NCI-H69 (cell line): ENCODE measurements around the gene TMEM202.
"Not testable (repeated sequence)": the region's sequence is repeated elsewhere in the genome, so short reads cannot be mapped to it uniquely, and the experiment has no call there.

Experiments
- DNase-seq: peaks from one replicate; lab custom pipeline; 2025; lab: John Stamatoyannopoulos, UW

The TMEM202 gene

GRCh38 chr15:72397796-72398588, at the start of gene TMEM202:
Gene TMEM202, plus strand, starts transcription at chr15:72398305. Its CDS starts 22 bp downstream, at chr15:72398327.
- no peak for DNase-seq

GRCh38 chr15:72353266-72353665, 44.8 kb upstream of the TMEM202 start:
- DNase-seq, result no peak

GRCh38 chr15:72354496-72354895, 43.6 kb upstream of the TMEM202 start:
- DNase-seq, result no peak

GRCh38 chr15:72358121-72358520, 40.0 kb upstream of the TMEM202 start:
- DNase-seq, result no peak

GRCh38 chr15:72358650-72359171, 39.4 kb upstream of the TMEM202 start:
- no peak for DNase-seq

- DNase-seq, result no peak
Observed at GRCh38 chr15:72361176-72361575, 36.9 kb upstream of the TMEM202 start.

- no peak for DNase-seq
Observed at GRCh38 chr15:72365844-72366243, 32.3 kb upstream of the TMEM202 start.

- no peak for DNase-seq
Observed at GRCh38 chr15:72368325-72368724, 29.8 kb upstream of the TMEM202 start.

GRCh38 chr15:72368899-72369298, 29.2 kb upstream of the TMEM202 start:
- DNase-seq, result no peak

- no peak for DNase-seq
Observed at GRCh38 chr15:72369964-72370363, 28.1 kb upstream of the TMEM202 start.

GRCh38 chr15:72372361-72372760, 25.7 kb upstream of the TMEM202 start:
- DNase-seq, result no peak

GRCh38 chr15:72375501-72375845, 22.6 kb upstream of the TMEM202 start:
- no peak for DNase-seq

GRCh38 chr15:72375846-72376581, 22.1 kb upstream of the TMEM202 start, which contains the start of gene HEXA:
Gene HEXA, minus strand, starts transcription at chr15:72376014. Its CDS starts 42 bp downstream, at chr15:72375972.
- peak; percentile 95 for DNase-seq

GRCh38 chr15:72377331-72377730, 20.8 kb upstream of the TMEM202 start:
- DNase-seq, result no peak

GRCh38 chr15:72379106-72379505, 19.0 kb upstream of the TMEM202 start:
- DNase-seq, result not testable (repeated sequence)

- DNase-seq, result no peak
Observed at GRCh38 chr15:72379856-72380430, 18.2 kb upstream of the TMEM202 start.

GRCh38 chr15:72380743-72381142, 17.4 kb upstream of the TMEM202 start:
- DNase-seq, result no peak

GRCh38 chr15:72382146-72382545, 16.0 kb upstream of the TMEM202 start:
- no peak for DNase-seq

- DNase-seq, result no peak
Observed at GRCh38 chr15:72387741-72388140, 10.4 kb upstream of the TMEM202 start.

- DNase-seq, result no peak
Observed at GRCh38 chr15:72389231-72389630, 8.9 kb upstream of the TMEM202 start.

GRCh38 chr15:72396331-72396730, 1.8 kb upstream of the TMEM202 start:
- DNase-seq, result not testable (repeated sequence)

GRCh38 chr15:72398648-72399047, 543 bp downstream of the TMEM202 start:
- no peak for DNase-seq

- no peak for DNase-seq
Observed at GRCh38 chr15:72402726-72403125, 4.6 kb downstream of the TMEM202 start.
